HEK293 (cell line): ENCODE data around the gene ANKRD28.

ENCODE experiments used
- CTCF ChIA-PET: fragments of 350-600 bp; formaldehyde crosslinking; extraction: SDS; loops from one replicate; lab custom pipeline; 2021; ENCODE audit warnings: antibody characterized with exemption; lab: Yijun Ruan, JAX
- POLR2A ChIA-PET: fragments of 300-600 bp; formaldehyde crosslinking; extraction: SDS; loops from one replicate; lab custom pipeline; 2020; ENCODE audit warnings: antibody characterized with exemption, inconsistent platforms; lab: Yijun Ruan, JAX
- H3K27ac ChIP-seq: fragments of 200-500 bp; sonication (Bioruptor generic); 2 replicates; pipeline ENCODE4 v1.5.1; 2014; ENCODE audit warnings: low read depth, low read length, control low read depth, inconsistent platforms; ENCODE audit errors: extremely low read depth
- H3K36me3 ChIP-seq, 2 experiments: fragments of 200-500 bp in 1 of 2; sonication (Bioruptor generic) in 1 of 2; 1 replicate in 1 of 2; 2 replicates in 1 of 2; pipeline ENCODE4 v1.5.1; 2014 to 2017; ENCODE audit warnings: inconsistent platforms in 2 of 2, low read length in 2 of 2; ENCODE audit not compliant: control insufficient read depth in 2 of 2, insufficient read depth in 1 of 2
- H3K4me1 ChIP-seq: fragments of 200-500 bp; sonication (Bioruptor generic); 2 replicates; pipeline ENCODE4 v1.5.1; 2014; ENCODE audit warnings: mild to moderate bottlenecking, low read length, inconsistent platforms; ENCODE audit not compliant: control insufficient read depth, insufficient read depth
- H3K4me3 ChIP-seq: 2 replicates; pipeline ENCODE4 v1.5.1; 2011; ENCODE audit warnings: low read depth, mild to moderate bottlenecking, control low read depth, low read length, moderate library complexity
- H3K9me3 ChIP-seq: fragments of 200-500 bp; sonication (Bioruptor generic); 2 replicates; pipeline ENCODE4 v1.5.1; 2014; ENCODE audit warnings: low read depth, low read length, inconsistent platforms; ENCODE audit not compliant: control insufficient read depth, insufficient read depth
- ELK4 ChIP-seq: IDR thresholded peaks from 2 replicates; pipeline ENCODE4 v1.6.1; 2011; ENCODE audit warnings: mild to moderate bottlenecking, low read depth, low read length, borderline replicate concordance
- HOXD13 ChIP-seq: sonication (generic); formaldehyde crosslinking; IDR thresholded peaks from 2 replicates; pipeline ENCODE4 v1.8.0; 2022; ENCODE audit warnings: missing genetic modification reagents, borderline replicate concordance
- KLF16 ChIP-seq: fragments of 450-650 bp; formaldehyde crosslinking; IDR thresholded peaks from 2 replicates; pipeline ENCODE4 v1.5.1; 2017; ENCODE audit warnings: missing biosample characterization, missing genetic modification characterization
- KLF9 ChIP-seq: fragments of 450-650 bp; formaldehyde crosslinking; IDR thresholded peaks from 2 replicates; pipeline ENCODE4 v1.5.1; 2016; ENCODE audit warnings: missing biosample characterization, missing genetic modification characterization, low read depth
- OSR2 ChIP-seq: fragments of 450-650 bp; formaldehyde crosslinking; IDR thresholded peaks from 2 replicates; pipeline ENCODE4 v1.5.1; 2016; ENCODE audit warnings: missing biosample characterization, missing genetic modification characterization
- PRDM10 ChIP-seq: fragments of 450-650 bp; formaldehyde crosslinking; IDR thresholded peaks from 2 replicates; pipeline ENCODE4 v1.5.1; 2016; ENCODE audit warnings: missing biosample characterization, missing genetic modification characterization
- ZBTB49 ChIP-seq: fragments of 450-650 bp; formaldehyde crosslinking; IDR thresholded peaks from 2 replicates; pipeline ENCODE4 v1.5.1; 2016; ENCODE audit warnings: missing biosample characterization, missing genetic modification characterization, low read depth
- ZBTB7A ChIP-seq: fragments of 450-650 bp; formaldehyde crosslinking; IDR thresholded peaks from 2 replicates; pipeline ENCODE4 v1.5.1; 2016; ENCODE audit warnings: low read depth, missing biosample characterization, missing genetic modification characterization
- ZFP41 ChIP-seq: fragments of 450-650 bp; formaldehyde crosslinking; IDR thresholded peaks from 2 replicates; pipeline ENCODE4 v1.5.1; 2016; ENCODE audit warnings: missing biosample characterization, missing genetic modification characterization, borderline replicate concordance
- ZNF112 ChIP-seq: fragments of 450-650 bp; formaldehyde crosslinking; IDR thresholded peaks from 2 replicates; pipeline ENCODE4 v1.5.0; 2017; ENCODE audit warnings: missing biosample characterization, missing genetic modification characterization
- ZNF324 ChIP-seq: fragments of 450-650 bp; formaldehyde crosslinking; IDR thresholded peaks from 2 replicates; pipeline ENCODE4 v1.5.1; 2016; ENCODE audit warnings: missing biosample characterization, missing genetic modification characterization
- ZNF426 ChIP-seq: fragments of 450-650 bp; formaldehyde crosslinking; IDR thresholded peaks from 2 replicates; pipeline ENCODE4 v1.5.1; 2017; ENCODE audit warnings: missing biosample characterization, missing genetic modification characterization, mild to moderate bottlenecking, inconsistent platforms, moderate library complexity
- ZNF488 ChIP-seq: fragments of 450-650 bp; formaldehyde crosslinking; IDR thresholded peaks from 2 replicates; pipeline ENCODE4 v1.5.1; 2016; ENCODE audit warnings: missing biosample characterization, missing genetic modification characterization
- ZNF514 ChIP-seq: fragments of 450-650 bp; formaldehyde crosslinking; IDR thresholded peaks from 2 replicates; pipeline ENCODE4 v1.5.1; 2016; ENCODE audit warnings: missing biosample characterization, missing genetic modification characterization
- ZNF529 ChIP-seq: fragments of 450-650 bp; formaldehyde crosslinking; IDR thresholded peaks from 2 replicates; pipeline ENCODE4 v1.5.1; 2017; ENCODE audit warnings: missing genetic modification characterization, missing biosample characterization; ENCODE audit not compliant: insufficient replicate concordance
- ZNF560 ChIP-seq: fragments of 450-650 bp; formaldehyde crosslinking; IDR thresholded peaks from 2 replicates; pipeline ENCODE4 v1.5.1; 2017; ENCODE audit warnings: missing biosample characterization, missing genetic modification characterization, borderline replicate concordance
- ZNF626 ChIP-seq: fragments of 450-650 bp; sonication (Bioruptor Pico); formaldehyde crosslinking; IDR thresholded peaks from 2 replicates; pipeline ENCODE4 v1.5.1; 2018; ENCODE audit warnings: missing biosample characterization, missing genetic modification characterization, inconsistent platforms
- ZNF707 ChIP-seq: fragments of 450-650 bp; formaldehyde crosslinking; IDR thresholded peaks from 2 replicates; pipeline ENCODE4 v1.5.1; 2016; ENCODE audit warnings: missing biosample characterization, missing genetic modification characterization
- ZNF768 ChIP-seq: fragments of 450-650 bp; formaldehyde crosslinking; IDR thresholded peaks from 2 replicates; pipeline ENCODE4 v1.5.1; 2018; ENCODE audit warnings: missing biosample characterization, mild to moderate bottlenecking, missing genetic modification characterization
- ZNF837 ChIP-seq: fragments of 450-650 bp; formaldehyde crosslinking; IDR thresholded peaks from 2 replicates; pipeline ENCODE4 v1.5.1; 2016; ENCODE audit warnings: missing biosample characterization, missing genetic modification characterization
- ZSCAN4 ChIP-seq: fragments of 450-650 bp; formaldehyde crosslinking; IDR thresholded peaks from 2 replicates; pipeline ENCODE4 v1.5.1; 2017; ENCODE audit warnings: missing biosample characterization, missing genetic modification characterization

Gene ANKRD28

GRCh38 chr3:15665510-15666150, 132.1 kb downstream of the ANKRD28 start (continued):
- TF ChIP-seq ZNF488 (tag by site-specific recombination), result no peak
- TF ChIP-seq ELK4, result no peak
- TF ChIP-seq ZNF837 (tag by site-specific recombination), result no peak
- TF ChIP-seq HOXD13 (CRISPR knock-in tag), result no peak

- ChIA-PET POLR2A (no interaction called here), CTCF (interaction anchor here (0.7 kb wide), 1 partner anchor 9 kb away, joined by 3 read pairs; no protein-coding TSS in a partner anchor)
- H3K9me3 ChIP-seq, result no peaks in the 10 kb centered on the region
- no peak overlapping the region for H3K27ac ChIP-seq
- no peak overlapping the region for H3K4me3 ChIP-seq
- peaks cover 0 to 9% of the 10 kb centered on the region in 2 experiments; a peak in 1 of 3 replicates for H3K36me3 ChIP-seq
- no peaks in the 10 kb centered on the region for H3K4me1 ChIP-seq
- no peak for TF ChIP-seq OSR2 (tag by site-specific recombination)
- no peak for TF ChIP-seq ZNF514 (tag by site-specific recombination)
- no peak for TF ChIP-seq ZSCAN4 (tag by site-specific recombination)
- no peak for TF ChIP-seq ZNF626 (tag by site-specific recombination)
- no peak for TF ChIP-seq ZNF426
- no peak for TF ChIP-seq KLF9
- no peak for TF ChIP-seq ZNF324 (tag by site-specific recombination)
- no peak for TF ChIP-seq ZNF112
- no peak for TF ChIP-seq ZBTB49 (tag by site-specific recombination)
- TF ChIP-seq KLF16 (tag by site-specific recombination), result no peak
- no peak for TF ChIP-seq ZNF707
- TF ChIP-seq ZNF768 (tag by site-specific recombination), result no peak
- TF ChIP-seq ZFP41, result no peak
- TF ChIP-seq ZNF529, result no peak
- no peak for TF ChIP-seq PRDM10 (tag by site-specific recombination)
- TF ChIP-seq ZNF560, result no peak
- no peak for TF ChIP-seq ZBTB7A
These were observed 133.6 kb downstream of the ANKRD28 start for GRCh38 chr3:15664144-15664543.
